Renal cortex interstitium (tissue), 11 donors: Measurements from ENCODE around the gene ETS2. TPM values are rescaled to one million over a fixed set of nuclear protein-coding genes. Genes with fewer than 3 reads are reported as not detected.

ENCODE experiments used
- DNase-seq, 11 donors: peaks; one replicate each; pipeline ENCODE4 v3.0.0-alpha.2; 2013; ENCODE audit warnings: low read depth in 9 of 11, low spot score in 4 of 11; ENCODE audit errors: extremely low read depth in 1 of 11
- polyA plus RNA-seq, 3 donors: library from polyadenylated mRNA; unstranded; fragments of 120-200 nt; gene quantifications; one replicate each; pipeline ENCODE4 v1.2.1, GENCODE V29; 2013; ENCODE audit not compliant: insufficient read length in 3 of 3

ETS2 gene
- polyA plus RNA-seq, 3 donors: 47.6 to 50.8 (median 47.6) TPM

DNA sequence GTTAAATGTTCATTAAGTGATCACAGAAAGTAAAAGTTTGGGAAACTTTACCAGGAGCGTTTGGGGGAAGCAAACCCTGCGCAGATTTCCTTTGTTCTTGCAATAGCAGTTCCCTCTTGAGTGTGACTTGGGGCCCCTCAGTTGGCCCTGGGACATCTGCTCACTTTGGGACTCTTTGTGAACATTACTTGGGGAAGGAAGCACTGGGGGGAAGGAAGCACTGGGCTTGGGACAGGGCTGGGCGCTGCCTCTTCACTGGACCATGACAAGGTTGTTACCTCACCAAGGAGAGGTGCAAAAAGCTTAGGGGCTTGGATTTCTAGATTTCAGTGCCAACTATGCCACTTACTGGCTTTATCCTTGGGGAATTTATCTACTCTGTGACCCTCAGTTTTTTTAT lies 63.5 kb downstream of the ETS2 start:
- no peak for DNase-seq

DNA sequence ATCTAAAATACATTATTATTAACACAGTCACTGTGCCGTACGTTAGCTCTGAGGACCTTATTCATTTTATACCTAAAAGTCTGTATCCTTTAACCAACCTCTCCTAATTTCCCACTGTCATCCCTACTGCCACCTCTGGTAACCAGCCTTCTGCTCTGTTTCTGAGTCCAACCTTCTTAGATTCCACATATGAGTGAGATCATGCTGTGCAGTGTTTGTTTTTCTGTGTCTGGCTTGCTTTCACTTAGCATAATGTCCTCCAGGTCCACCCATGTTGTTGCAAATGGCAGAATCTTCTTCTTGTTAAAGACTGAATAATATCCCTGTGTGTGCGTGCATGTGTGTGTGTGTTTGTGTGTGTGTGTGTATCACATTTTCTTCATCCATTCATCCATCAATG lies 64.2 kb downstream of the ETS2 start:
- no peak for DNase-seq
